ENCODE data around the gene ILKAP.

Gene ILKAP

DNA sequence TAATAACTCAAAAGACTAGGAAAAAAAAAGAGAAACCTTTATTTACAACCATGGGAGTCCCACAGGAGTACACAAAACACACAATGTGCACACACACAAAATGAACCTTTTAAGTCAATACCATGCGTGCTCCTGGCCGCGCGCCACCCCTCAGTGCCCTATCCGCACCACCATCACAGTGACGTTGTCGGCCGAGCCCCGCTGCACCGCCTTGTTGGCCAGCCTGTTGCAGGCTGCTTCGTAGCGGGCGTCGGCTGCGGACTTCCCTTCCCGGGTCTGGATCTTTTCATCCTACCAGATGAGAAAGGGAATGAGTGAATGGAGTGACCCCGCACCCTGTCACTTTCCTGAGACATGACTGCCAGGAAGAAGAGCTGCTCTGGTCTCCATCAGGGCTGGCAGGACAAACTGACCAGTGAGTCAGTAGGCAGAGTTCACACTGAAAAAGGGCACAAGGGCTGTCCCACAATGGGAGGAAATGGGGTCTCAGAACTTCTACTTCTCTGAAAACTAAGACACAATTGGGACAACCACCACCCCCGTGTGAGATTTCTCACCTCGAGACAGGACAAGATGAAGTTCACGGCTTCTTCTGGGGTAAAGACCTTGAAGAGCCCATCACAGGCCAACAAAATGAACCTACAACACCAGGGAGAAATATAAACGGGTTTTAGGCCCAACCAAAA lies 33.0 kb downstream of the ILKAP start:
- Mint-ChIP-seq H3K4me1 (ENCODE audit: low read depth in 2 of 2) (peaks cover 0 to 4% of the 10 kb centered on the region in 2 donors), H3K4me3 (no peak overlapping the region), H3K36me3 (ENCODE audit: insufficient read depth) (peaks cover 74% of the 10 kb centered on the region), H3K27ac (peak overlapping the region; percentile 3 to 17), H3K27me3 (peaks cover 0 to 2% of the 10 kb centered on the region in 2 donors), H3K9me3 (no peaks in the 10 kb centered on the region)
- DNase-seq (no peak), ATAC-seq (replicated peaks) (no peak)

DNA sequence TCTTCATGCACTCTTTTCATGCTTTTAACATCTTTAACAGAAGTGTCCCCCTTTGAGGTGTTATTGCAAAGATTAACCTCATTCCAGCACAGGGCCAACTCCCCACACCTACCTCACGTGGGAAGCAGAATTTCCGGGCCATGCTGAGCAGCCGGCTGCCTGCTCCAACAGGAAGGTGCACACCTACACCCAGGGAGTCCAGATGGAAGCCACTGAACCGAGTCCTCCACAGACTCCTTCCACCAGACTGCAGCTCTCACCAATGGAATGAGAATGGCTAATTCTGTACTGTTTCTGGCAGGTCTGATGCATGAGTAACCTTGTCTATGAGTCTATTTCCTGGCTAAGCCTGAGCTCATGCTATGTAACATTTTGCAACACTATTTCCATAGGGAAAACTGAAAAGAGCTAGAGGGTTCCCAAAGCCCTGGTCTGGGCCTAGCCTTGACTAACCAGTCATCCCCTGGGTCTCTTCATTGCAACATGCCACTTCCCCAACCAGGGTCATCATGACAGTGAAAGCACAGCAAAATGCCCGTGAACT lies 33.7 kb downstream of the ILKAP start:
- DNase-seq = no peak
- H3K4me3 Mint-ChIP-seq = no peak overlapping the region
- peaks cover 2 to 4% of the 10 kb centered on the region in 2 donors for H3K4me1 Mint-ChIP-seq (ENCODE audit: low read depth in 2 of 2)
- H3K27ac Mint-ChIP-seq = peak overlapping the region in 1 of 2 donors; percentile 3
- H3K36me3 Mint-ChIP-seq (ENCODE audit: insufficient read depth) = peaks cover 66% of the 10 kb centered on the region
- peaks cover 3 to 10% of the 10 kb centered on the region in 2 donors for H3K27me3 Mint-ChIP-seq
- ATAC-seq (replicated peaks) = no peak
- no peaks in the 10 kb centered on the region for H3K9me3 Mint-ChIP-seq

DNA sequence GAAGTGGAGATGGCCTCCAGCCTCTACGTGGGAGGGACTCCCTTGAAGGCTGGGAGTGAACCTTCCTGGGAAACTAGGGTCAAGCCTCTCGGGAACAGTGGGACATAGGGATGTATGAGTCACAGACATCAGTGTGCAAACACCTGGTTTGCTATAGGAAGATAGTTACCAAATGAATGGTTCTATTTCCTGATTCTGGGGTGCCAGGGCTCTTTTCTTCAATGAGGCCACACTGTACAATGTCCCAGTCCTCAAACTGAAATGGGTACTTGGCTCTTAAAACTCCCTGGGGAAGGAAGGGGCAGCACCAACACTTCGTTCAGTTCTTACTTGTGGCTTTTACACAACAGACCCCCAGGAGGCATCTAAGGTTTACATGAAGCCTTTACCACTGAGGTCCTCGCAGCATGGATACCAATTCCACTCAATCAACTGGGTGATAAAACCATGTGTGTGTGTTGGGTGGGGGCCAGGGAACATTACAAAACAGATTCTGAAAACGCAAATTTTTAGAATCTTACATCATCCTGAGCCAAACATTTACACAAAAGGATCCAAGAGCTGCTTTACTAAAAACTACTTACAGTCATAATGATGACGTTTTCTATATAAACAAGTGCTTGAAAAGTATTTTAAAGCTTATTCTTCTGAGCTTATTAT lies 34.3 kb downstream of the ILKAP start:
- Mint-ChIP-seq H3K4me3 (no peak overlapping the region), H3K27ac (peak overlapping the region in 1 of 2 donors; percentile 65), H3K9me3 (no peaks in the 10 kb centered on the region), H3K27me3 (peaks cover 9 to 16% of the 10 kb centered on the region in 2 donors), H3K36me3 (ENCODE audit: insufficient read depth) (peaks cover 63% of the 10 kb centered on the region), H3K4me1 (ENCODE audit: low read depth in 2 of 2) (peaks cover 4 to 6% of the 10 kb centered on the region in 2 donors)
- DNase-seq (no peak), ATAC-seq (replicated peaks) (no peak)

DNA sequence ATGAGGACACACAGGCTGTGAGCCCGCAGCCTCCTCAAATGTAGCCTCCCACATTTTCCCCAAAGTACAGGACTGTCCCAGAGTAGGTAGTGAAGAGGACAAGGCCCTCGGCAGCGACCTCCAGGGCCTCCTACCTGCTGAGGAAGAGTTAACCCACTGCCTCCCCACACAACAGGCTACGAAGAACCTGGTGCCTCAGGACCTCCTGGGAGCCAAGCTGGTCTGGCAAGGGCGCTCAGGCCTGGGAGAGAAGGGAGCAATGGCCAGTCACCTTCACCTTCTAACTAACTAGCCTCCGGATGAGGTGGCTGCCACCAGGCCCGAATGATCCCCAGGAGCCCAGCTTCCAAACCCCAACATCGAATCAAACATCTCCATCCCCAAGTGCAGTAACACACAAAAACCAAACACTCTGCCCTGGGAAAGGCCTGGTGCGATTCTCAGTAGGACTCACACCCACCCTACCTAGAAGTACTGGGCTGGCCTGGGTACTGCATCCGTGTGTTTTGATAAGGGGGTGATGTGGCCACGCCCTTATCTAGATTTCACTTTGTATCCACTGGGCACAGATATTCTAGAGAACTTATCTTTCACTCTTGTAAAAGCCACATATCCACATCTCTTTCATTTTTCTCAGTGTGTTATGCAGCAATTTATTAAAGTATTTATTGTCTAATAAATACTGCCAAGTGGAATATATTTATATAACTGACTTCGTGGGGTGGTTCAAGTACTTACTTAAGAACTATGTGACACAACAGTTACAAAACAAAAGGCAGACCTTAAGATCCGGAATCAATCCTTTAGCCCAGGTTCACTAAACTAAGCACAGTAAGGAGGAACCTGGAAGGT lies 35.1 kb downstream of the ILKAP start:
- Mint-ChIP-seq H3K27me3 (peaks cover 9 to 16% of the 10 kb centered on the region in 2 donors), H3K4me3 (no peak overlapping the region), H3K36me3 (ENCODE audit: insufficient read depth) (peaks cover 56% of the 10 kb centered on the region), H3K4me1 (ENCODE audit: low read depth in 2 of 2) (peaks cover 4 to 6% of the 10 kb centered on the region in 2 donors), H3K27ac (peak overlapping the region in 1 of 2 donors; percentile 65), H3K9me3 (no peaks in the 10 kb centered on the region)
- ATAC-seq (replicated peaks) (no peak), DNase-seq (no peak)

DNA sequence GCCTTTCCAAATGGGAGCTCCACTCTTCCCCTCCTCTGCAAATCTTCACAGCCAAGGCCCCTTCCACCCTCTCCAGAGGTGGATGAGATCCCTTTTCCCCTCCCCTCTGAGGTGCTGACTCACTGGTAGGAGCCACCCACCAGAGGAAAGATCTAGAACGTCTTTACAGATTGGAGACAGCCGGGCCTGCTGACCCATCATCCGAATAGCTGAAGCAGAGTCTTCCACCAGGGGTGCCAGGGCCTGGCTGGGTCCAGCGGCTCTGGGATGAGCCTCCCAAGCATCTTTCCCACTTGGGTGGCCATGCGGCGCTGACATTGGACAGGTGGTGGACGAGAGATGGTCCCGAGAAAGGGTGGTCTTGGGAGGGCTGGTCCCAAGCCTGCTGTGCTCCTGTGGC lies 35.7 kb downstream of the ILKAP start:
- no peaks in the 10 kb centered on the region for H3K9me3 Mint-ChIP-seq
- DNase-seq (no peak), ATAC-seq (replicated peaks) (no peak)
- H3K36me3 Mint-ChIP-seq (ENCODE audit: insufficient read depth) = peaks cover 52% of the 10 kb centered on the region
- peaks cover 9 to 16% of the 10 kb centered on the region in 2 donors for H3K27me3 Mint-ChIP-seq
- no peak overlapping the region for H3K4me3 Mint-ChIP-seq
- peaks cover 0 to 6% of the 10 kb centered on the region in 2 donors for H3K4me1 Mint-ChIP-seq (ENCODE audit: low read depth in 2 of 2)
- no peak overlapping the region for H3K27ac Mint-ChIP-seq

DNA sequence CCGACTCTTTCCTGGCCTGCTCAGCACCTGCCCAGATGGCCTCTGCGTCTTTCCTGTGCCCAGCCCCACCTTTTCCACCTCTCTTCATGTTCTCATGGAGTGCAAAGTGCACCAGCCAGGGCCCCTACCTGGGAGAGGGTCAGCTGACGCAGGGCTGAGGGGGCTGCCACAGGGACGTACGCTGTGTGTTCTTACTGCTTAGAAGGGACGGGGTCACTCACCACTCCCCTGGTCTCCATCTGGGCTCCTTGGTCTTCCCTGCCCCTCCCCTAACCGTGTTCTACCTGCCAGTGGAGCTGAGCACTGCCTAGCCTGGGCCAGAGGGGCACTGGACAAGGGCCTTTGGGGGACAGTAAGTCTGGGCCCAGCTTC lies 36.2 kb downstream of the ILKAP start:
- ATAC-seq (replicated peaks) (no peak), DNase-seq (no peak)
- Mint-ChIP-seq H3K4me3 (no peak overlapping the region), H3K4me1 (ENCODE audit: low read depth in 2 of 2) (peaks cover 0 to 6% of the 10 kb centered on the region in 2 donors), H3K27ac (no peak overlapping the region), H3K27me3 (peaks cover 9 to 16% of the 10 kb centered on the region in 2 donors), H3K36me3 (ENCODE audit: insufficient read depth) (peaks cover 47% of the 10 kb centered on the region), H3K9me3 (no peaks in the 10 kb centered on the region)

DNA sequence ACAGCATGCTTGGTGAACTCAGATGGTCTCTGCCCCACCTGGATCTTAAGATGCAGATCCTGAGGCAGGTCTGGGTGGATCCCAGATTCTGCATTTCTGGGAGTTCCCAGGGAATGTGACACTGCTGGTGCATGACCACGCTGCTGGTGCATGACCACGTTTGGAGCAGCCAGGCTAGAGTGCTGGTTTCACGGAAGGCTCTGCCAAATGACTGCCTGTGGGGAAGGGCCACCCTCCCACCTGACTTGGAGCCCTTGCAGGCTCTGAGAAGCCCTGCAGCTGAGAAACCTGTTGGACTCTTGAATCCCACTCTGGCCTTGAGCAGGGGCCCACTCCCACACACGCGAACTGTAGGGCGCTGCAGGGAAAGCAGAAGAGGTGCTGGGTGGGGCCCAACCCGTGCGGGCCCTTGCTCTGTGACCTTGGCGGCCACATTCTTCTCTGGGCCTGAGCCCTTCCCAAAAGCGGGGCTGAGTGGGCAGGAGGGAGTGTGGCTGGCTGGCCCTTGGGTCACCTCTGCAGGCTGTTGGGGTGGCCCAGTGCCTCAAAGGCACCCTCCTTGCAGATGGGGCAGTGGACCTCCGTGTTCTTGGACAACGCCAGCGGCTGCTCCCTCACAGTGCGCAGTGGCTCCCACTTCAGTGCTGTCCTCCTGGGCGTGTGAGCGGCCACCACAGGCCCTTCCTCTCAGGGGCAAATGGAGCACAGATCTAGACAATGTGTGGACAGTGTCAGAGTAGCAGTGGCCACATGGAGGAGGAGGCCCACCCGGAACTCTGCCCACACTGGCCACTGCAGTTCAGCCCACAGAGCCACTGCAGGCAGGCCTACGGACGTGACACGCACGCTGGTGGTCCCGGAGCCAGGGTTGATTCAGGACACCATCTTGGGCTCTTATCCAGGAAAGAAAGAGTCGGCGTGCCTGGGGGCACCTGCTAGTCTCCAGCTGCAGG lies 36.8 kb downstream of the ILKAP start:
- H3K4me1 Mint-ChIP-seq (ENCODE audit: low read depth in 2 of 2) = peaks cover 0 to 6% of the 10 kb centered on the region in 2 donors
- peaks cover 41% of the 10 kb centered on the region for H3K36me3 Mint-ChIP-seq (ENCODE audit: insufficient read depth)
- H3K9me3 Mint-ChIP-seq = no peaks in the 10 kb centered on the region
- no peak for DNase-seq
- H3K4me3 Mint-ChIP-seq = no peak overlapping the region
- ATAC-seq (replicated peaks) = no peak
- peaks cover 9 to 19% of the 10 kb centered on the region in 2 donors for H3K27me3 Mint-ChIP-seq
- H3K27ac Mint-ChIP-seq = no peak overlapping the region

DNA sequence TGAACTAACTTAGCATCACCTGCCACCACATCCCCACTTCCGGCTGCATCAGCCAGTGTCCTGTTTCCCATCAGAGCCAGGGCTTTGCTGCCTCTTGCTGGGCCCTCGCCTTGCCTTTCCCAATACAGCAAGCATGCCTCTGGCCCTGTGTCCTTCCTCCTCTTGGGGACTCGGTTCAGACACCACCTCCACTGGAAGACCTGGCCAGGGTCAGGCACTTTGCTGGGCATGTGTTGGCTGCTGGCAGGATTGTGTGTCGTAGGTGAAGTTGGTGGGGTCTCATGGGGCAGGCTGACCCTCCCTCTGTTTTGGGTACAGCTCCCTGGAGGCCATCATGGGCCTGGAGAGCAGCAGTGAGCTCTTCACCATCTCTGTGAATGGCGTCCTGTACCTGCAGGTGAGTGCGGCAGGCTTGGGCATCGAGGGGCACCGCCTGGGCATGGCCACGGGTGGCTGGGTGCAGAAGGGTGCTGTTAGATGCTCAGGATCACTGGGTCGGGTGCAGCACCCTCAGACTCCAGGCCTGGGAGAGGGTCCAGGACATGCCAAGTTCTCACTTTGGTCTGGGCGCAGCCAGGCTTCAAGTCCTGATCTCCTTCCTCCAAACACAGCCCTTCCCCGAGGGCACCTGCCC lies 38.1 kb downstream of the ILKAP start:
- DNase-seq (no peak), ATAC-seq (replicated peaks) (no peak)
- Mint-ChIP-seq H3K27ac (peak overlapping the region in 1 of 2 donors; percentile 44), H3K27me3 (peaks cover 14 to 31% of the 10 kb centered on the region in 2 donors), H3K4me3 (peak overlapping the region in 1 of 2 donors; percentile 46), H3K4me1 (ENCODE audit: low read depth in 2 of 2) (peaks cover 0 to 10% of the 10 kb centered on the region in 2 donors), H3K36me3 (ENCODE audit: insufficient read depth) (peaks cover 28% of the 10 kb centered on the region), H3K9me3 (no peaks in the 10 kb centered on the region)

DNA sequence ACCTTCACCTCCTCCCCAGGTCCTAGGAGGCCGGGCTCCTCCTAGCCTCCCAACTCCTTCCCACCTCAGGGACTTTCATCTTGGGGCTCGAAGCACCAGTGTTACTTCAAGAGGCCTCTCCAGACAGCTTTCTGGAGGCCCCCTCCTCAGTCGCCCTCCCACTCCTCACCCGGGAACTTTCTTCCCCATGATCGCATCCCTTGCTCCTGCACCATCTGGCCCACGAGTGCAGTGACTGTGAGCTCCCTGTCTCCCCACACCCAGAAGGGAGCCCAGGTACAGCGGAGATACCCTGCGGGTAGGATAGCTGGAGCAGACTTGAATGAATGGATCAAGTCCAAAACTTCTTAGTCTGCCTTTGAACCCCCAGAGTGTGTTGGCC lies 38.6 kb downstream of the ILKAP start:
- H3K9me3 Mint-ChIP-seq = no peaks in the 10 kb centered on the region

DNA sequence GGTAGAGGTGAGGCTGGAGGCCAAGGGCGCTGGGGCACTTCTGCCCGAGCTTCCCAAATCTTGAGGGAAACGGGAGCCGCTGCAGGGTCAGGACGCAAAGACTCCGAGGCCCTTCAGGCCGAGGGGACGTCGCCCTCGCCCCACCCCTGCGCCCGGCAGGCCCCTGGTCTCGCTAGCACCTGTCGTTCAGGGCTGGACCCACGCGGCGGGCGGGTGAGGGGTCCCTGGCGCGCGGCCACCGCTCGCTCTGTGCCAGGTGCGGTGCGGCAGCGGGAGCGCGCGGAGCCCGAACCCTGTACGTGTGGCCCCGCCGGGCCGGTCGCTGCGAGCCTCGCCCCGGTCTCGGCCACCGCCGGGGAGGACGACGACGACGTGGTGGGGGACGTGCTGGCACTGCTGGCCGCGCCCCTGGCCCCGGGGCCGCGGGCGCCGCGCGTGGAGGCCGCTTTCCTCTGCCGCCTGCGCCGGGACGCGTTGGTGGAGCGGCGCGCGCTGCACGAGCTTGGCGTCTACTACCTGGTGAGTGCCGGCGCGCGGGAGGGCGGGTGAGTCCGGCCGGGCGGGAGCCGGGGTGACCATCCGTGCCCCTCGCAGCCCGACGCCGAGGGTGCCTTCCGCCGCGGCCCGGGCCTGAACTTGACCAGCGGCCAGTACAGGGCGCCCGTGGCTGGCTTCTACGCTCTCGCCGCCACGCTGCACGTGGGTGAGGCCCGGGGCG lies 39.9 kb downstream of the ILKAP start:
- H3K27me3 Mint-ChIP-seq = peaks cover 25 to 46% of the 10 kb centered on the region in 2 donors
- H3K27ac Mint-ChIP-seq = no peak overlapping the region
- H3K4me3 Mint-ChIP-seq = no peak overlapping the region
- H3K36me3 Mint-ChIP-seq (ENCODE audit: insufficient read depth) = peaks cover 22% of the 10 kb centered on the region
- no peak for ATAC-seq (replicated peaks)
- H3K4me1 Mint-ChIP-seq (ENCODE audit: low read depth in 2 of 2) = peaks cover 7 to 18% of the 10 kb centered on the region in 2 donors
- no peaks in the 10 kb centered on the region for H3K9me3 Mint-ChIP-seq
- DNase-seq = no peak

More for the DNA sequence above, 38.6 kb downstream of the ILKAP start:
- DNase-seq (no peak), ATAC-seq (replicated peaks) (no peak)
- H3K27me3 Mint-ChIP-seq = peaks cover 16 to 36% of the 10 kb centered on the region in 2 donors
- H3K4me1 Mint-ChIP-seq (ENCODE audit: low read depth in 2 of 2) = peaks cover 0 to 10% of the 10 kb centered on the region in 2 donors
- H3K27ac Mint-ChIP-seq = peak overlapping the region in 1 of 2 donors; percentile 44
- H3K4me3 Mint-ChIP-seq = peak overlapping the region in 1 of 2 donors; percentile 46
- H3K36me3 Mint-ChIP-seq (ENCODE audit: insufficient read depth) = peaks cover 26% of the 10 kb centered on the region

DNA sequence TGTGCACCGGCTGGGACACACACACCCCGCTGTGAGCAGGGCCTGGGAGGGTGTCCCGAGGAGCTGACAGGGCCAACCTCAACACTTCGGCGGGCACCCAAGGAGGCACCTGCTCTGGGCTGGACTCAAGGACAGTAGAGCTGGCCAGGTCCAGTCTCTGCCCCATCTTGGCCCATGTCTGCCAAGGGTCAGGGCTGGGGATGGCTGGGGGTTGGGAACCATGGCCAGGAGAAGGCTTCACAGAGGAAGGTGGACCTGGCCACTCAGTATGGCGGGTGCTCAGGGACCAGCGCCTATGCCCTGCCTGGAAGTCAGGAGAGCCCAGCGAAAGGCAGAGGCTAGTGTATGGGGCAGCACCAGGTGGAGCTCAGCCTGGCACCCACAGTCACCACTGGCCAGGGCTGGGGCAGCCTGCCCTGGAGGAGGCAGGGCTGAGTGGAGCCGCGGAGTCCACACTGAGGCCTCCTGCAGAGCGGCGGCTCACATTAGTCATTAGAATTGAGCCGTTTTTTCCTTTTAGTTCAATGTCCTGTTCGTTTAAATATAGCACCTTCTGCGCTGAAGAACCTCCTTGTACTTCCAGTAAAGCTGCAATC lies 40.6 kb downstream of the ILKAP start:
- H3K4me1 Mint-ChIP-seq (ENCODE audit: low read depth in 2 of 2) = peaks cover 7 to 18% of the 10 kb centered on the region in 2 donors
- ATAC-seq (replicated peaks) = no peak

More for the DNA sequence above, 40.6 kb downstream of the ILKAP start:
- peaks cover 18% of the 10 kb centered on the region for H3K36me3 Mint-ChIP-seq (ENCODE audit: insufficient read depth)
- no peak overlapping the region for H3K27ac Mint-ChIP-seq
- H3K27me3 Mint-ChIP-seq = peaks cover 25 to 46% of the 10 kb centered on the region in 2 donors
- DNase-seq = no peak
- no peaks in the 10 kb centered on the region for H3K9me3 Mint-ChIP-seq
- no peak overlapping the region for H3K4me3 Mint-ChIP-seq

Data from effector memory CD8-positive, alpha-beta T cell (primary cell).